Activated B cell treated with CpG ODN at 0.5 μM for 24 hours (primary cell): ENCODE results near the gene NUP50. TPM values are rescaled to one million over a fixed set of nuclear protein-coding genes. Genes with fewer than 3 reads are reported as not detected.

Experiments used
- ATAC-seq: fragments of 200-7000 bp; cut with Tn5 transposase; one replicate; pipeline ENCODE4 v1.10.0; 2021; ENCODE audit warnings: low read depth, mild to moderate bottlenecking, moderate library complexity
- CTCF ChIA-PET: fragments of 350-600 bp; sonication (Branson Sonifier 250); formaldehyde crosslinking; loops from one replicate; lab custom pipeline; 2021; ENCODE audit warnings: antibody characterized with exemption; lab: Charles Lee
- POLR2A ChIA-PET: fragments of 350-600 bp; sonication (Branson Sonifier 250); formaldehyde crosslinking; loops from one replicate; lab custom pipeline; 2021; ENCODE audit warnings: antibody characterized with exemption; lab: Charles Lee
- DNase-seq: peaks from one replicate; pipeline ENCODE4 v3.0.0; 2022
- H3K27ac Mint-ChIP-seq: one replicate; pipeline ENCODE4 v1.8.0; 2020; ENCODE audit warnings: mixed read lengths
- H3K27me3 Mint-ChIP-seq: one replicate; pipeline ENCODE4 v1.8.0; 2021; ENCODE audit warnings: mixed read lengths
- H3K36me3 Mint-ChIP-seq: one replicate; pipeline ENCODE4 v1.8.0; 2021; ENCODE audit warnings: low read depth, mixed read lengths
- H3K4me1 Mint-ChIP-seq: one replicate; pipeline ENCODE4 v1.8.0; 2021; ENCODE audit warnings: mixed read lengths
- H3K4me3 Mint-ChIP-seq: one replicate; pipeline ENCODE4 v1.8.0; 2020; ENCODE audit warnings: mild to moderate bottlenecking, mixed read lengths
- H3K9me3 Mint-ChIP-seq: one replicate; pipeline ENCODE4 v1.8.0; 2020; ENCODE audit warnings: mixed read lengths
- CTCF ChIP-seq: fragments of 200-600 bp; IDR thresholded peaks from one replicate; pipeline ENCODE4 v1.8.0; 2022; ENCODE audit warnings: antibody characterized with exemption, mild to moderate bottlenecking
- intact Hi-C: fragments of 100-400 bp; cut with micrococcal nuclease; formaldehyde crosslinking; loops from one replicate; pipeline ENCODE4 v1.15.1; 2024
- total RNA-seq: library from RNA; stranded (reverse); gene quantifications from 2 replicates; pipeline ENCODE4 v1.2.3, GENCODE V29; 2022

The NUP50 gene
- total RNA-seq, 1 donor from 2014 or later, result 112 TPM

- ATAC-seq (no peak), DNase-seq (no peak)
- H3K9me3 Mint-ChIP-seq, result no peaks in the 10 kb centered on the region
- intact Hi-C loops, result no loop called here
- peaks cover 44% of the 10 kb centered on the region for H3K36me3 Mint-ChIP-seq
- ChIA-PET CTCF (no interaction called here), POLR2A (no interaction called here)
- no peaks in the 10 kb centered on the region for H3K4me1 Mint-ChIP-seq
- H3K27ac Mint-ChIP-seq, result no peak overlapping the region
- no peak for TF ChIP-seq CTCF
- no peaks in the 10 kb centered on the region for H3K27me3 Mint-ChIP-seq
- H3K4me3 Mint-ChIP-seq, result no peak overlapping the region
Measured at GRCh38 chr22:45192701-45193187, 29.0 kb downstream of the NUP50 start.

- Mint-ChIP-seq H3K9me3 (no peaks in the 10 kb centered on the region), H3K27me3 (no peaks in the 10 kb centered on the region), H3K4me1 (no peaks in the 10 kb centered on the region), H3K27ac (no peak overlapping the region), H3K4me3 (no peak overlapping the region), H3K36me3 (peaks cover 50% of the 10 kb centered on the region)
- TF ChIP-seq CTCF, result no peak
- POLR2A ChIA-PET, result no interaction called here
- DNase-seq, result no peak
- intact Hi-C loops, result no loop called here
- no peak for ATAC-seq
- CTCF ChIA-PET, result no interaction called here
Measured at GRCh38 chr22:45194686-45195085, 31.0 kb downstream of the NUP50 start.

- POLR2A ChIA-PET, result no interaction called here
- no peaks in the 10 kb centered on the region for H3K9me3 Mint-ChIP-seq
- ATAC-seq, result no peak
Measured at GRCh38 chr22:45195616-45196015, 31.9 kb downstream of the NUP50 start.

GRCh38 chr22:45196308-45196707 is 32.6 kb downstream of the NUP50 start:
- no peaks in the 10 kb centered on the region for H3K4me1 Mint-ChIP-seq
- no peaks in the 10 kb centered on the region for H3K27me3 Mint-ChIP-seq
- H3K36me3 Mint-ChIP-seq, result peaks cover 65% of the 10 kb centered on the region
- DNase-seq (no peak), ATAC-seq (no peak)
- H3K27ac Mint-ChIP-seq, result no peak overlapping the region
- POLR2A ChIA-PET, result no interaction called here
- no peaks in the 10 kb centered on the region for H3K9me3 Mint-ChIP-seq
- no peak overlapping the region for H3K4me3 Mint-ChIP-seq
- intact Hi-C loops, result no loop called here
- CTCF ChIA-PET, result interaction anchor here (1.1 kb wide), 1 partner anchor 9 kb away, joined by 3 read pairs; no protein-coding TSS in a partner anchor
- no peak for TF ChIP-seq CTCF

More at GRCh38 chr22:45195616-45196015, 31.9 kb downstream of the NUP50 start:
- TF ChIP-seq CTCF, result no peak
- H3K27ac Mint-ChIP-seq, result no peak overlapping the region
- peaks cover 58% of the 10 kb centered on the region for H3K36me3 Mint-ChIP-seq
- CTCF ChIA-PET, result no interaction called here
- DNase-seq, result no peak
- no peaks in the 10 kb centered on the region for H3K27me3 Mint-ChIP-seq
- H3K4me3 Mint-ChIP-seq, result no peak overlapping the region
- no peaks in the 10 kb centered on the region for H3K4me1 Mint-ChIP-seq
- intact Hi-C loops, result no loop called here

- DNase-seq (no peak), ATAC-seq (no peak)
- Mint-ChIP-seq H3K9me3 (no peaks in the 10 kb centered on the region), H3K4me3 (no peak overlapping the region), H3K27me3 (no peaks in the 10 kb centered on the region), H3K4me1 (no peaks in the 10 kb centered on the region), H3K27ac (no peak overlapping the region), H3K36me3 (peaks cover 67% of the 10 kb centered on the region)
- CTCF ChIA-PET, result interaction anchor here (1.1 kb wide), 1 partner anchor 8 kb away, joined by 3 read pairs; no protein-coding TSS in a partner anchor
- TF ChIP-seq CTCF, result no peak
- POLR2A ChIA-PET, result no interaction called here
- intact Hi-C loops, result no loop called here
Measured at GRCh38 chr22:45196926-45197605, 33.3 kb downstream of the NUP50 start.
